Bronchial epithelial cell (primary cell): ENCODE data around the gene CDK19. TPM values are rescaled to one million over a fixed set of nuclear protein-coding genes. Genes with fewer than 3 reads are reported as not detected.
A peak's percentile ranks its signal among the peaks of the same experiment; 100 is the strongest.
"Not testable (repeated sequence)": the region's sequence is repeated elsewhere in the genome, so short reads cannot be mapped to it uniquely, and the experiment has no call there.

Source experiments
- DNase-seq: peaks from one replicate; pipeline ENCODE4 v3.0.0-alpha.2; 2010; ENCODE audit warnings: low read depth
- FAIRE-seq: peaks from 2 replicates; lab custom pipeline; 2011; peaks lifted over from hg19 to GRCh38; lab: Jason Lieb, UNC
- H3K27me3 ChIP-seq: 2 replicates; pipeline ENCODE4 v1.5.1; 2011; ENCODE audit warnings: low read length; ENCODE audit not compliant: control insufficient read depth, insufficient read depth
- H3K36me3 ChIP-seq: 2 replicates; pipeline ENCODE4 v1.5.1; 2011; ENCODE audit warnings: low read length; ENCODE audit not compliant: control insufficient read depth, insufficient read depth
- H3K4me3 ChIP-seq: 2 replicates; pipeline ENCODE4 v1.5.1; 2011; ENCODE audit warnings: mild to moderate bottlenecking, low read depth, low read length, control low read depth
- total RNA-seq: library from RNA; depleted of rRNA; stranded (reverse); fragments of >200 nt; gene quantifications from 2 replicates; pipeline ENCODE4 v1.2.1, GENCODE V29; 2014
- TF ChIP-seq, protein P1 (sequence below): IDR thresholded peaks from 2 replicates; pipeline ENCODE4 v1.5.1; 2011; ENCODE audit warnings: mild to moderate bottlenecking, moderate library complexity, low read length, control low read depth, inconsistent platforms; ENCODE audit not compliant: insufficient read depth, severe bottlenecking

Gene CDK19
- total RNA-seq, 1 donor from 2014 or later = 6.1 TPM

GRCh38 chr6:110856296-110856695 lies 41.0 kb upstream of the CDK19 start:
- TF ChIP-seq, protein P1, sequence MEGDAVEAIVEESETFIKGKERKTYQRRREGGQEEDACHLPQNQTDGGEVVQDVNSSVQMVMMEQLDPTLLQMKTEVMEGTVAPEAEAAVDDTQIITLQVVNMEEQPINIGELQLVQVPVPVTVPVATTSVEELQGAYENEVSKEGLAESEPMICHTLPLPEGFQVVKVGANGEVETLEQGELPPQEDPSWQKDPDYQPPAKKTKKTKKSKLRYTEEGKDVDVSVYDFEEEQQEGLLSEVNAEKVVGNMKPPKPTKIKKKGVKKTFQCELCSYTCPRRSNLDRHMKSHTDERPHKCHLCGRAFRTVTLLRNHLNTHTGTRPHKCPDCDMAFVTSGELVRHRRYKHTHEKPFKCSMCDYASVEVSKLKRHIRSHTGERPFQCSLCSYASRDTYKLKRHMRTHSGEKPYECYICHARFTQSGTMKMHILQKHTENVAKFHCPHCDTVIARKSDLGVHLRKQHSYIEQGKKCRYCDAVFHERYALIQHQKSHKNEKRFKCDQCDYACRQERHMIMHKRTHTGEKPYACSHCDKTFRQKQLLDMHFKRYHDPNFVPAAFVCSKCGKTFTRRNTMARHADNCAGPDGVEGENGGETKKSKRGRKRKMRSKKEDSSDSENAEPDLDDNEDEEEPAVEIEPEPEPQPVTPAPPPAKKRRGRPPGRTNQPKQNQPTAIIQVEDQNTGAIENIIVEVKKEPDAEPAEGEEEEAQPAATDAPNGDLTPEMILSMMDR = no peak
- H3K4me3 ChIP-seq = no peak overlapping the region
- DNase-seq (no peak), FAIRE-seq (no peak)
- H3K36me3 ChIP-seq = no peaks in the 10 kb centered on the region
- no peaks in the 10 kb centered on the region for H3K27me3 ChIP-seq

DNA sequence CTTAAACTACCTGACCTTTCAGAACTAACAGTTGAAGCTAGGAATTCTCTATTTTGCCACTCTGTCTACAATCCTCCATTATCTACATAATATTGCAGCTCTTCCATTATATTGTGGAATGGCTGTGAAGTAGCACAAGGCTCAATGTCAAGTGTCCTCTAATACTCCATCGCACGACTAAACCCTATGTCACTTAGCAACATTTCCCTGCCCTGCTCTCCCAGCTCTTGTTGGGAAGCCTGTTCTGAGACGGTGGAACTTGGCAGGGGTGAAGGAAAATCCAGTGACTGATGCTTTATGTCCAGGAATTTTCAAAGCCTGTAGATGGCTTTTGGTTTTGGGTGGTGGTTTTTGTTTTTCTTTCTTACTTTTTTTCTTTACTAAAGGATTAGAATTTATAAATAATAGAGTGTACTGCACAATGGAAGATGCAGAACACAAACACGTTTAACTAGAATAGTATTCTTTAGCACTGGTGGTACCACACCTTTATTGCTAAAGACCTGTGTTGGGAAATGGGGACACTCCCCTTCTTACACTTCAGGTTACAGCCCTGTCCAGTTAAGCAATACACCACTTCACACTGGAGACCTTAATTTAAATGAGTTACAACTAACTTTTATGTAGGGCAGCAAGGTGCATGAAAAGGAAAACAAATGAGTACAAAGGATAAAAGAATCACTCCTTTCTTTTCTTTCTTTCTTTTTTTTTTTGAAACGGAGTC lies 38.6 kb upstream of the CDK19 start:
- DNase-seq (peak; percentile 78), FAIRE-seq (no peak)
- Histone ChIP-seq H3K27me3 (no peaks in the 10 kb centered on the region), H3K4me3 (no peak overlapping the region), H3K36me3 (no peaks in the 10 kb centered on the region)
- TF ChIP-seq, protein P1 = no peak

GRCh38 chr6:110852773-110853172 lies 37.5 kb upstream of the CDK19 start:
- Histone ChIP-seq H3K4me3 (no peak overlapping the region), H3K36me3 (no peaks in the 10 kb centered on the region), H3K27me3 (no peaks in the 10 kb centered on the region)
- FAIRE-seq (no peak), DNase-seq (no peak)
- TF ChIP-seq, protein P1 = no peak

DNA sequence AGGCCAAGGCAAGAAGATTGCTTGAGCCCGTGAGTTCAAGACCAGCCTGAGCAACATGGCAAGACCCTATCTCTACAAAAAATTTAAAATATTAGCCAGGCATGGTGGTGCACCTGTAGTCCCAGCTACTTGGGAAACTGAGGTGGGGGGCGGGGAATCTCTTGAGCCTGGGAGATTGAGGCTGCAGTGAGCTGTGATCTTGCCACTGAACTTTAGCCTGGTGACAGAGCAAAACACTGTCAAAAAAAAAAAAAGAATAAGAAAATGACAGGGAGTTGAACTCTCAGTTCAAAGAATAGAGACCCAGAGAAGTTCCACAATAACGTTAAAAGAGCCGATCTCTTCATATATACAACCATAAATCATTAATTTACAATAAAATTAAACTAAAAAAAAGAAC lies 34.5 kb upstream of the CDK19 start:
- TF ChIP-seq, protein P1 = no peak
- FAIRE-seq (no peak), DNase-seq (no peak)
- H3K27me3 ChIP-seq = no peaks in the 10 kb centered on the region
- H3K36me3 ChIP-seq = no peaks in the 10 kb centered on the region
- no peak overlapping the region for H3K4me3 ChIP-seq

GRCh38 chr6:110841266-110841665 lies 26.0 kb upstream of the CDK19 start:
- DNase-seq (no peak), FAIRE-seq (no peak)
- no peaks in the 10 kb centered on the region for H3K36me3 ChIP-seq
- TF ChIP-seq, protein P1 = no peak
- no peak overlapping the region for H3K4me3 ChIP-seq
- H3K27me3 ChIP-seq = no peaks in the 10 kb centered on the region

DNA sequence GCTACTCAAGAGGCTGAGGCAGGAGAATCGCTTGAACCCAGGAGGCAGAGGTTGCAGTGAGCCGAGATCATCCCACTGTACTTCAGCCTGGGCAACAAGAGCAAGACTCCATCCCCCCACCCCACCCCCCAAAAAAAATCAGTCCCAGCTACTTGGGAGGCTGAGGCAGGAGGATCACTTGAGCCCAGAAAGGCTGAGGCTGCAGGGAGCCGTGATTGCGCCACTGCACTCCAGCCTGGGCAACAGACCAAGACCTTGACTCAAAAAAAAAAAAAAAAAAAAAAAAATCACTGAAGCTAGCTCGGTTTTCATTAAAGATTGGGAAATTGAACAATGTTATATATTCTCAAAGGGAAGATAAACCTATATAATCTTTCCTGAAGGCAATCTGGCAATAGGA lies 20.5 kb upstream of the CDK19 start:
- not testable (repeated sequence) for H3K4me3 ChIP-seq, DNase-seq, H3K36me3 ChIP-seq, H3K27me3 ChIP-seq, FAIRE-seq
